ENCODE measurements around the gene BAK1.

- no peak for TF ChIP-seq EZH2phosphoT487 (IDR thresholded peaks at IDR 0.05; ENCODE audit: insufficient read depth, low read depth)
- no peak for TF ChIP-seq EZH2 (IDR thresholded peaks at IDR 0.05; ENCODE audit: insufficient read depth, poor library complexity, severe bottlenecking)
Measured at GRCh38 chr6:33606642-33607041, 26.6 kb upstream of the BAK1 start.

Data from GM23248 (cell line).